SU-DHL-6 (cell line): Measurements from ENCODE around the gene B3GNT5.

Experiments used
- EZH2phosphoT487 ChIP-seq: fragments of 200-600 bp; sonication (generic), shearing (Covaris generic); conservative IDR thresholded peaks from 2 replicates; pipeline ENCODE4 v1.6.1; 2018; ENCODE audit warnings: mild to moderate bottlenecking, antibody characterized with exemption, low read length, moderate library complexity, mixed read lengths
- TF ChIP-seq, protein P1 (sequence below): fragments of 200-600 bp; sonication (generic); IDR thresholded peaks from one replicate; pipeline ENCODE4 v1.5.1; 2017; ENCODE audit warnings: antibody characterized with exemption, mild to moderate bottlenecking, low read length, moderate library complexity; ENCODE audit not compliant: insufficient read depth, poor library complexity, severe bottlenecking

DNA sequence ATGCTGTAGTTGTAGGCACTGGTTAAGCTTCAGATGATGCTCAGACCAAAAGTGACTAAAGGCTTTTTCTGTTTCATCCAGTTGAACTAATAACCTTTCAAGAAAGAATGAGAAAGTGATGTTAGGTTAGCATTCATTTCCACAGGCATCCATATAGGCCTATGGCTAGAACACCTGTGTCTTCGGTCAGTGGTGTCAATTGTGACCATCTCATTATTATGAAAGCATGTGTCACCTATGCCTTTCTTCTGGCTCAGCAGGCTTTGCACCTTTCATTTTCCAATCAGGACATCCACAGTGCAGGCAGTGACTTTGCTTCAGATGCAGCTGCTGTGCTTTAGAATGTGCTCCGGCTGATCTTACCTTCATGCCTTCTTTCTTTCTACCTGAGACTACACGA lies 57.9 kb downstream of the B3GNT5 start:
- TF ChIP-seq, protein P1, sequence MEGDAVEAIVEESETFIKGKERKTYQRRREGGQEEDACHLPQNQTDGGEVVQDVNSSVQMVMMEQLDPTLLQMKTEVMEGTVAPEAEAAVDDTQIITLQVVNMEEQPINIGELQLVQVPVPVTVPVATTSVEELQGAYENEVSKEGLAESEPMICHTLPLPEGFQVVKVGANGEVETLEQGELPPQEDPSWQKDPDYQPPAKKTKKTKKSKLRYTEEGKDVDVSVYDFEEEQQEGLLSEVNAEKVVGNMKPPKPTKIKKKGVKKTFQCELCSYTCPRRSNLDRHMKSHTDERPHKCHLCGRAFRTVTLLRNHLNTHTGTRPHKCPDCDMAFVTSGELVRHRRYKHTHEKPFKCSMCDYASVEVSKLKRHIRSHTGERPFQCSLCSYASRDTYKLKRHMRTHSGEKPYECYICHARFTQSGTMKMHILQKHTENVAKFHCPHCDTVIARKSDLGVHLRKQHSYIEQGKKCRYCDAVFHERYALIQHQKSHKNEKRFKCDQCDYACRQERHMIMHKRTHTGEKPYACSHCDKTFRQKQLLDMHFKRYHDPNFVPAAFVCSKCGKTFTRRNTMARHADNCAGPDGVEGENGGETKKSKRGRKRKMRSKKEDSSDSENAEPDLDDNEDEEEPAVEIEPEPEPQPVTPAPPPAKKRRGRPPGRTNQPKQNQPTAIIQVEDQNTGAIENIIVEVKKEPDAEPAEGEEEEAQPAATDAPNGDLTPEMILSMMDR = no peak
- no peak for TF ChIP-seq EZH2phosphoT487
